ENCODE data around the gene RPL10.

RPL10 gene

GRCh38 chrX:154397888-154398667, at the start of gene RPL10:
Gene RPL10 (plus strand): TSS chrX:154398377. CDS start chrX:154398520, 143 bp downstream.
- DNase-seq: peak; percentile 85

DNA sequence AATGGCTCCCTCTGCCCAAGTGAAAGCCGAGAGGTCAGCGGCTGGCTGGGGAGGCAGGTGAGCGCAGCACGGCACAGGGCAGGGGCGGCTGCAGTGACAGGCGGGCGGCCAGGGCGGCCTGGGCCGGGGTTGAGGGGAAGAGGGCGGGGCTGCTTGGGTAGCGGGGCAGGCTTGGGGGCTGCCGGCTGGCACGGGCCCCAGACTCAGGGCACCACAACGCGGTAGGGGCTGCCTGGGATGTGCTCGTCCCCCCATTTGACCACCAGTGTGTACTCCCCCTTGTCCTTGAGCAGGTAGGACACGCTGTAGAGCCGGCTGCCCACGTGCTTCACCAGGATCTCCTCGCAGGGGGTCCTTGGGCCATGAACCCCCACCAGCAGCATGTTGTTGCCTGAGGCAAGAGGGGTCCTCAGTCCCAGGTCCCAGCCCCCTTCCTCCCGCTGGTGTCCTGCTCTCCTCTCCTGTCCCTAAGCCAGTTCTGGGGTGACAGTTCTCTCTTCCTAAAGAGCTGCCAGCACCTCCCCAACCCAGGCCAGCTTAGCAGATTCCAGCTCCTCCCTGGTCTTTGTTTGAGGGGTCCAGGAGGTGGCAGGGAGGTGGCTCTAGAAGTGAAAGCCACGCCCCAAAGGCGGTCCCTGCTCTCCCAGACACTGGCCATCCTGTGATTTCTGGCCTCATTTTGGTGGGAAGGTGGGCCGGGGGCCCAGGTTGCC, 49.4 kb upstream of the RPL10 start:
- no peak for DNase-seq

GRCh38 chrX:154349359-154349935, 48.7 kb upstream of the RPL10 start:
- DNase-seq: peak; percentile 6

DNA sequence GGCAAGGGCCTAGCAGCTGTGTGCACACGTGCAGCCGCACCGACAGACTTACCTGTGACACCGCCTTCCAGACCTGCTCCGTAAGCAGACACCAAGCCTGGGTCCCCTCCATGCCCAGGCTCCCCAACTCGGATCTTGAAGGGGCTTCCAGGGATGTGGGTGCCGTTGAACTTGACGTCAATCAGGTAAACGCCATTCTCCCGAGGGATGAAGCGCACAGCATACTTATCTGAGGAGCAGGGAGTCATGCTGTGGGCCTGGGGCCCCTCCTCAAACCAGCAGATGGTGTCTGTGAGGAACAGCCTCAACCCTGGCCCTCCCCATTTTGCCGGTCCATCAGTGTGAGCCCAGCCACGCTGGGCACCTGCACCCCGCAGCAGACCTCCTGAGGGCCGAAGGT, 48.2 kb upstream of the RPL10 start:
- DNase-seq: no peak

DNA sequence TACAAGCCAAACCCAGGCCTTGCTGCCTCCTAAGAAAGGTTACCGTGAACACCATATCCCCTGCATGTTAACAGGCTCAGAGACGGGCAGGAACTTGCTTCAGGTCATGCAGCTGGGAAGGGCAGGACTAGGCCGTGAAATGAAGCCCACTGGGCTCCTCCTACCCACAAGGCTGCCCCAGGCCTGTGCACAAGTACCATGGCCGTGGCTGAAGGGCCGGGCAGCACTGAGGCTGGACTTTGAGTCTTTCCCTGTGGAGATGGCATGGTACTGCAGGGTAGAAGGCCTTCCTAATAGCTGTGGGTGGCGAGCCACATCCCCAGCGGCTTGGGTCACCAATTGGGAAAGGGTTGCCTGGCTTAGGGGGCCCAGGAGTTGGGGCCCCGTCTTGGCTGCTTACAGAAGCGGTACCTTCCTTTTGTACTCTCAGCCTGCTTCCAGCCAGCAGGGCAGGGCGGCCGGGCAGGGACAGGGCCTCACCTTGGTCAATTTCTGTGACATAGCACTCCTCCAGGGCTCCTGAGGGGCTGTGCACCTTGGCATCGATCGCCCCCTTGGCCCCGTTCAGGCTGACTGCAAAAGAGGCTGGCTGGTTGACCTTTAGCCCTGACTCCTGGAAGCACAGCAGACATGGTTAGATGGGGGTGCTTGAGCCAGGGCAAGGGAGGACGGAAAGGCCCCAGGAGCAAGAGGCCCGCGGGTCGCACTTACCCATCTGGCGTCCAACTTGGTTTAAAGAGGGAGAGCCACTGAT, 47.6 kb upstream of the RPL10 start:
- DNase-seq: no peak

DNA sequence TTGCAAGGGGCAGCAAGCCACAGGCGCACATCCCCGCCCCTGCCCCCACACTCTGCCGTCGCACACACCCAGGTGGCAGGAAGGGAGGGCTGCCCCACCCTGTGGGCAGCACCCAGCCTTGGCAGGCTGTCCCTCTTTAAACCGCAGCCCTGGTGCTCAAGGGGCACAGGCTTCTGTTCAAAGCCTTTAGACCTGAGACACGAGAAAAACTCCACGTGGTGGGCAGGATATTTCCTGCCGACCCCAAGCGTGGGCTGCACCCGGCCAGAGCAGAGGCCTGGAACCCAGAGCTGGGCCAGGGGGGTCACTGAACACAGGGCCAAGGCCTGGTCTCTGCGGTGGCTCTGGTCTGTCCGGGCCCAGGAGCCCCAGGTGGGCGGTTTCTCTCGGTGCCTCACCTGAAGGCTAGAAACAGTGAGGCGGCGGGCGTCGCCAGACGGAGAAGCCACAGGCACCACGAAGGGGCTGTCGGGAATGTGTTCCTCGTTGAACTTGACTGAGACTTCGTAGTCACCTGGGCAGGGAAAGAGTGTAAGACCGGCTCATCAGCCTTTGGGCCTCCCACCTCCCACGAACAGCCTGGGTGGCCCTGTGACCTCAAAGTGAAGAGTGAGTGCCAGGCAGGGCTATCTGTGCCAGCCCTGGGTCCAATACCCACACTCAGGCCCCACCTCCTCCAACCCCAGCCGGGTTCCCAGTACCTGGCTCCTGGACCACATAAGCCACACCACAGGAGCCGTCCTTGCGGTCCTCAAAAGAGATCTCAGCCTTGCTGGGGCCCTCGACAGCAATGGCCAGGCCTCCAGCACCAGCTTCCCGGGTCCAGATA, 46.8 kb upstream of the RPL10 start:
- peak; percentile 68 for DNase-seq

- no peak for DNase-seq
Observed at GRCh38 chrX:154352012-154352401, 46.2 kb upstream of the RPL10 start.

- DNase-seq: no peak
Observed at GRCh38 chrX:154352466-154352865, 45.7 kb upstream of the RPL10 start.

DNA sequence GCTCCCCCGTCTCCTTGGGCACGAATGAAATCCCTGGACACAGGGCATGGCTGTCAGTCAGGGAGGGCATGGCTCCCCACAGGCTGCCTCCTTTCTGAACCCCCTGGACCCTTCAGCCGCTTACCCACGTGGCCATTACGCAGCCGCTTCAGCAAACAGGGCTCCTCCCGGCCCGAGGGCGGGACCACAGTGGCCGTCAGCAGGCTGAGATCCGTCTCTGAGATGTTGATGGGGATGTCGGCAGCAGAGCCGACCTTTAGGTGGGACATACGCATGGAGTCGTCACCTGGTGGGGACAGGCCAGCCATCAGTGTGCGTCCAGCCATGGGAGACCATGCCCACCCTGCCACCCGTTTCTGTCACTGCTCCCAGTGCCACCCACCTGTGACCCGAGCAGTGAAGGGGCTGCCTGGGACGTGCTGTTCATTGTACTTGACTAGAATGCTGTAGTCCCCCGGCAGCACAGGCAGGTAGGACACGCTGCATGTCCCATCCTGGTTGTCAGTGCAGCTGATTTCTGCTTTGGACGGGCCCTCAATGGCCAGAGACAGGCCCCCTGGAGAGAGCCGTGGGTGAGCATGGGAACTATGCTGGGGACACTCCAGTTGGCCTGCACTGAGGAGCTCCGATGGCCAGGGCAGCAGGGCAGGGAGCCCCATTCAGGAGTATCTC, 44.9 kb upstream of the RPL10 start:
- no peak for DNase-seq

GRCh38 chrX:154354013-154354412, 44.2 kb upstream of the RPL10 start:
- DNase-seq: no peak

DNA sequence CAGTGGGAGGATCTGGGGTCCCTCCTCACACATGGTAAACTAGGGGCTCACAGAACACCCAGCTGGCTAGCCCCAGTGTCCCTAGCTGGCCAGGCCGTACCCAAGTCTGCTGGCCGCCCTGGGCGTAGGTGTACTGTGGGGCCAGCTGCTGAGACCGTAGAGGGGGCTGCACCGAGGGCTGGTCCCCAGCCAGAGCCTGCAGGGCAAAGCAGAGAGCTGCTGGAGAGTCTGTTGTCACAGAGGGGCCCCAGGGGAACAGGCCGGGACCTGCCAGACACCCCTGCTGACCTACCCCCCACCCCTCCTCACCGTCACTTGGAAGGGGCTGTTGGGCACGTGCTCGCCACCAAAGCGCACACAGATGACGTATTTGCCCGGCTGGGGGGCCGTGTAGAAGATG, 43.7 kb upstream of the RPL10 start:
- no peak for DNase-seq

DNA sequence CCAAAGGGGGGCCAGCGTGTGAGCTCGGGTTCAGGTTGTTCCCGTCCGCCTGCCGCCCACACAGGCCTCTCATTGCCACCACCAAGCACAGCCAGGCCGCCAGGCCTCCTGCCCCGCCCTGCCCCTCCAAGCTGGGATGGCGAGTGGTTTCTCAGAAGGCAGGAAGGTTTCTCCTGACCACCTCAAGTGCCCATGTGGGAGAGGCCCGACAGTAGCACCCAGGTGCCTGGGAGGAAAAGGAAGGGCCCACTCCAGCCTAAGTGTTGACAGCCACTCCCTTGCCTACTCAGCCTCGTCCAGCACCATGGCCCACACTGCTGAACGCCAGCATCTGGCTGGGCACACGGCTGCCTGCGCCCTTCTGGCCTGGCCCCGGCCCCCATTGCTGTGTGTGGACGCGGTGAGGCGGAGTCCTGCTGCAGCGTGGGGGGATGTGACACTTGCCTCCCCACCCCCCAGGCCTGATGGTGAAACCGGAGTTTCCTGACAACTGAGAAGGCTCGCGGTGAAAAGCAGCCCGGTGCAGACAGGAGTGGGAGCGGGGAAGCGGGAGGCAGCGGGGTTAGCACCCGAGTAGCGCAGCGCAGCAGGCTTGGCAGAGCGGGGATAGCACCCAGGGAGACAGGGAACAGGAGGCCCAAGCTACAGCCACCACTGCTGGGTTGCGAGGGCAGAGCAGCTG, 42.9 kb upstream of the RPL10 start:
- no peak for DNase-seq

- DNase-seq: no peak
Observed at GRCh38 chrX:154355776-154356140, 42.4 kb upstream of the RPL10 start.

GRCh38 chrX:154356596-154356995, 41.6 kb upstream of the RPL10 start:
- DNase-seq: no peak

DNA sequence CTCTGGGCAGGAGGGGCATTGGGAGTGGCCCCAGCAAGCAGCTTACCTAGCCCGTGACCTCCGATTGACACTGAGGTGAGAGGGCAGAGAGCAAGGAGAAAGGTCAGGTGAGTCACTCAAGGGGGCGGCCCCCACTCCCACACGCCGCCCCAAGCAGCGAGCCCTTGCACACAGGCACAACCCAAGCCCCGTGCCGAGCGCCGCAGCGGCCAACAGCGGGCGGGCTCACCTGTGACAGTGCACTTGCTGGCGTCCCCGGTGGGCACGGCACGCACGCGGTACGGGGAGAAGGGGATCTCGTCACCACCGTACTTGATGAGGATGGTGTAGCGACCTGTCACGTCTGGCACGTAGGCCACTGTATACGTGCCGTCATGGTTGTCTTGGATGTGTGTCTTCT, 41.0 kb upstream of the RPL10 start:
- no peak for DNase-seq

DNA sequence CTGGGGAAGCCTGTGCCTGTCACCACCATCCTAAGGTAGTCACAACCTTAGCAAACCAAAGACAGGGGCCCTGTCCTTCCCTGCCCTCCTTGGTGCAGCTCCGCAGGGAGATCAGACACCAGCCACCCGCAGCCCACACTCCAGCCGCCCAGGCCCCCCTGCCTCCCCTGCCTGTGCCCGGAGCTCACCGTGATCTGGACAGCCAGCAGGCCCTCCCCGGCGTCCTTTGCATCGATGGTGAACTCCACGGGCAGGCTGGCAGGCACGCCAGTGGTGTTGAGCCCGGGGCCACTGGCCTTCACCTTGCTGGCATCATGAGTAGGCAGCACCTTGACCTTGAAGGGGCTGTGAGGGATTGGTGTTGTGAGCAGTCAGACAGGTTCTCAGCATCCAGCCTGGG, 40.2 kb upstream of the RPL10 start:
- DNase-seq: no peak

- DNase-seq: no peak
Observed at GRCh38 chrX:154358829-154359228, 39.3 kb upstream of the RPL10 start.

DNA sequence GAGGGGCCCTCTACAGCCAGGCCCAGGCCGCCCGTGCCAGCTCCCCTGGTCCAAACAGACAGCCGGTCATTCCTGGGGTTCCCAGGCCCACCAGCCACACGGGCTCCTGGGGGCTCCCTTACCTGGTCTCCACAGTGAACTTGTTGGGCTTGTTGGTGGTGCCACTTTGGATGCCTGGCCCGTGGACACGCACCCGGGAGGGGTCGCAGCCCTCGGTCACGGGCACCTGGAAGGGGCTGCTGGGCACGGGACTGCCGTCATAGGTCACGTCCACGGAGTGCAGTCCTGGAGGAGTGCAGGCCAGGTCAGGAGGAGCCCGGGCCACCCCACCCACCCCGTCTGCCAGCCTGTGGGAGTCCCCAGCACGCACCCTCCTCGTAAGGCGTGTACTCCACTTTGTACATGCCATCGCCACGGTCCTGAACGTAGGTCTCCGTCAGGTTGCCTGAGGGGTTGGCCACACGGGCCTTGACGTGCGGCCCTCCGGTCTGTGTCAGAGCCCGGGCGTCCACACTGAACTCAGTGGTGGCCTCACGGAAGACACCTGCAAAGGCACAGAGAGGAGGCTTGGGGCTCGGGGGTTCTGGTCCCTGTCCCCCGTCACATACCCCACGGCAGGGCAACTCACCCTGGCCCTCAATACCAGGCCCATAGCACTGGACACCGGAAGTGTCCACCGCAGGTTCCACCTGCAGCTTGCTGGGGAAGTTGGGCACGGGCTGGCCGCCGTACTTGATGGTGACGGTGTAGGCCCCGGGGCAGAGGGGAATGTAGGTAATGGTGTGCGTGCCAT, 38.6 kb upstream of the RPL10 start:
- no peak for DNase-seq

GRCh38 chrX:154360155-154360713, 37.9 kb upstream of the RPL10 start:
- DNase-seq: no peak

GRCh38 chrX:154362085-154362742, 36.0 kb upstream of the RPL10 start:
- no peak for DNase-seq
